GM19438 (cell line): ENCODE results near the gene DUS1L.
"Not testable (repeated sequence)": the region's sequence is repeated elsewhere in the genome, so short reads cannot be mapped to it uniquely, and the experiment has no call there.

Source experiments
- ATAC-seq: cut with Tn5 transposase; IDR thresholded peaks from one replicate; pipeline ENCODE4 v1.9.1; 2021; ENCODE audit warnings: low read depth; ENCODE audit not compliant: unreplicated experiment

DUS1L gene

GRCh38 chr17:82046903-82047302 is 18.7 kb downstream of the DUS1L start:
- ATAC-seq: no peak

GRCh38 chr17:82045936-82046484 is 19.6 kb downstream of the DUS1L start:
- ATAC-seq: no peak

GRCh38 chr17:82043507-82043906 is 22.1 kb downstream of the DUS1L start:
- no peak for ATAC-seq

GRCh38 chr17:82042649-82043048 is 23.0 kb downstream of the DUS1L start:
- ATAC-seq: no peak

GRCh38 chr17:82041144-82041814 is 24.3 kb downstream of the DUS1L start:
- no peak for ATAC-seq

- no peak for ATAC-seq
These were observed 25.8 kb downstream of the DUS1L start for GRCh38 chr17:82039695-82040299.

GRCh38 chr17:82038796-82039409 is 26.7 kb downstream of the DUS1L start:
- ATAC-seq: not testable (repeated sequence)

GRCh38 chr17:82037889-82038195 is 27.8 kb downstream of the DUS1L start:
- no peak for ATAC-seq

- peak; percentile 83 for ATAC-seq
These were observed 28.3 kb downstream of the DUS1L start, which contains the start of gene DCXR for GRCh38 chr17:82037092-82037888. Gene DCXR (minus strand): TSS chr17:82037697. CDS start chr17:82037682, 15 bp downstream.

GRCh38 chr17:82036634-82037091 is 28.9 kb downstream of the DUS1L start:
- ATAC-seq: no peak

GRCh38 chr17:82035956-82036633 is 29.5 kb downstream of the DUS1L start:
- ATAC-seq: no peak

GRCh38 chr17:82035488-82035887 is 30.1 kb downstream of the DUS1L start:
- ATAC-seq: no peak

- no peak for ATAC-seq
These were observed 31.1 kb downstream of the DUS1L start for GRCh38 chr17:82034371-82035011.

- ATAC-seq: no peak
These were observed 32.1 kb downstream of the DUS1L start for GRCh38 chr17:82033359-82034085.

- no peak for ATAC-seq
These were observed 33.5 kb downstream of the DUS1L start for GRCh38 chr17:82031885-82032627.

GRCh38 chr17:82031303-82031884 is 34.2 kb downstream of the DUS1L start, which contains the start of gene RAC3:
Gene RAC3 (plus strand): TSS chr17:82031678. CDS start chr17:82031762, 84 bp downstream.
- ATAC-seq: no peak

- no peak for ATAC-seq
These were observed 34.9 kb downstream of the DUS1L start for GRCh38 chr17:82030470-82031302.
